ENCODE results near the gene C1QB.

The C1QB gene

DNA sequence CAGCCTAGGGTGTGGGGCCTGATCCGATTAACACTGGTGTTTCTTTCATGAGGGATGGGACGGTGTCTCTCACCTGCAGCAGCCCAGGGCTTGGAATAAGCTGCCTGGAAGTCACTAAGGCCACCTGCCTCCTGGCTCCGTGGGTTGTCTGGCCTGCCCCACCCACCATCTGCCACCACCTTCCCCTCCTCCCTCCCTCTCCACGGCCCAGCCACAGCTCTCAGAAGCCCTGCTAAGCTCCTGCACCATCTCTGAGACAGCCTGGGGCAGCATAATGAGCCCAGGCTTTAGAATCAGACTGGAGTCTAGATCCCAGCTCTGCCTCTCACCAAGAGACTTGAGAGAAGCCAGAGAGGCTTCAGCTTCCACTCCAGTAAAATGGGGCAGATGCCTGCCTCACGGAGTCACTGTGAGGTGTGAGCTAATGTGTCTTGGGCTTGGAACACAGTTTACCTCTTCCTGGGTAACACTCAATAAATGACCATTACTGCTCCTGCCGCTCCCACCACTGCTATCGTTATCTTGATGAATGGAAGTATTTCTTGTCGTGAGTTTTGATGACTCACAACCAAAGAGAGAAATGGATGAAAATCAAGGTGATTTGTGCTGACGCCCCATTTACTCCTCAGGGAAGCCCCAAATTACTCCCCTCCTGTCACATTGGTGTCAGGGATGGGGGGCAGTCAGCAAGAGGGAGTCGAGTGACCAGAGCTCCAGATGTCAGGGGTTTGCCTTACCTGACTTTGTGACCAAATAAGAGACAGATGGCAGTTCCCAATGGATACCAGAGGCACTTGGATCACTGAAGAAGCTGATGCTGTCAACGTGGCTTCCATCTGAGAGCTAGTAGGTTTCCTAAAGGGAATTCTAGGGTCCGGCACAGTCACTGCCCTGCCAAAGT lies 40.1 kb upstream of the C1QB start:
- Histone ChIP-seq H3K36me3 (no peaks in the 10 kb centered on the region), H3K27me3 (ENCODE audit: insufficient read depth, low read depth, severe bottlenecking) (no peaks in the 10 kb centered on the region), H3K27ac (peak overlapping the region; percentile 96), H3K4me3 (ENCODE audit: low read depth, low read length) (peak overlapping the region; percentile 22), H3K9me3 (ENCODE audit: severe bottlenecking) (no peaks in the 10 kb centered on the region)
- TF ChIP-seq, protein P1, sequence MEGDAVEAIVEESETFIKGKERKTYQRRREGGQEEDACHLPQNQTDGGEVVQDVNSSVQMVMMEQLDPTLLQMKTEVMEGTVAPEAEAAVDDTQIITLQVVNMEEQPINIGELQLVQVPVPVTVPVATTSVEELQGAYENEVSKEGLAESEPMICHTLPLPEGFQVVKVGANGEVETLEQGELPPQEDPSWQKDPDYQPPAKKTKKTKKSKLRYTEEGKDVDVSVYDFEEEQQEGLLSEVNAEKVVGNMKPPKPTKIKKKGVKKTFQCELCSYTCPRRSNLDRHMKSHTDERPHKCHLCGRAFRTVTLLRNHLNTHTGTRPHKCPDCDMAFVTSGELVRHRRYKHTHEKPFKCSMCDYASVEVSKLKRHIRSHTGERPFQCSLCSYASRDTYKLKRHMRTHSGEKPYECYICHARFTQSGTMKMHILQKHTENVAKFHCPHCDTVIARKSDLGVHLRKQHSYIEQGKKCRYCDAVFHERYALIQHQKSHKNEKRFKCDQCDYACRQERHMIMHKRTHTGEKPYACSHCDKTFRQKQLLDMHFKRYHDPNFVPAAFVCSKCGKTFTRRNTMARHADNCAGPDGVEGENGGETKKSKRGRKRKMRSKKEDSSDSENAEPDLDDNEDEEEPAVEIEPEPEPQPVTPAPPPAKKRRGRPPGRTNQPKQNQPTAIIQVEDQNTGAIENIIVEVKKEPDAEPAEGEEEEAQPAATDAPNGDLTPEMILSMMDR (IDR thresholded peaks at IDR 0.05; ENCODE audit: low read depth, low read length): no peak
- peak; percentile 99 for DNase-seq

DNA sequence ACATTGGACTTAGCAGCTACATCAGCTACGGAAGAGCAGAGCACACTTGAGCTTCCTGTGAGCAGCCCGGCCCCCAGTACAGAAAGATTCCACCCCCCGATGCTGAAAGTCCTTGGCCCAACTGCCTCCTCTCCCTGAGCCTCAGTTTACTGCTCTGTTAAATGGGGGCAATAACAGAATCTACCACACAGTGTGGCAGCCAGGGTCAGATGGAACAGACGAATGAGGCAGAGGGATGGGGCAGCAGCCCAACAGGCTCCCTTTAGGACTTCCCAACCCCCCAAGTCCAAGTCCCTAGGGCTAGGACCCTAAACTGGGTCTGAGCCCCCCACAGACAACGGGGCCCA lies 39.5 kb upstream of the C1QB start:
- H3K27me3 ChIP-seq (ENCODE audit: insufficient read depth, low read depth, severe bottlenecking): no peaks in the 10 kb centered on the region
- peak overlapping the region; percentile 22 for H3K4me3 ChIP-seq (ENCODE audit: low read depth, low read length)
- H3K27ac ChIP-seq: peak overlapping the region; percentile 96
- H3K36me3 ChIP-seq: no peaks in the 10 kb centered on the region
- TF ChIP-seq, protein P1 (IDR thresholded peaks at IDR 0.05; ENCODE audit: low read depth, low read length): no peak
- no peaks in the 10 kb centered on the region for H3K9me3 ChIP-seq (ENCODE audit: severe bottlenecking)
- no peak for DNase-seq

DNA sequence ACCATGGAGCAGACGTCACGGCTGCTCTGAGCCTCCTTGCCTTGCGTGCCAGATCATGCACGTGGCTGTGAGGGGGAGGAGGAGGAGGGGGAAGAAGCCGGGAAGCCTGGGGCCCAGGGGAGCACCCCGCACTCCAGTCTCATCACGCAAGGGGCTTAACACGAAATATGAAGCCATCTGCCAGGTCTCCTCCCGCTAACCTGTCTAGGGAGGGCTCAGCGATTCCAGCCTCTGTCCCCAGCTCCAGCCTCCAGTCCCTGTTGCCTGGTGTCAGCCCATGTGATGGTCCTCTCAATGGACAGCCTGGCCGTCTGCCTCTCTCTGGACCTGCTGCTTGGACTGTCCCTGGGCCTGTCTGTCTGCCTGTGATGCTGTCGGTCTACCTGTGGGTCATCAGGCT lies 39.1 kb upstream of the C1QB start:
- DNase-seq: peak; percentile 91
- Histone ChIP-seq H3K36me3 (no peaks in the 10 kb centered on the region), H3K9me3 (ENCODE audit: severe bottlenecking) (no peaks in the 10 kb centered on the region), H3K27ac (peak overlapping the region; percentile 96), H3K27me3 (ENCODE audit: insufficient read depth, low read depth, severe bottlenecking) (no peaks in the 10 kb centered on the region), H3K4me3 (ENCODE audit: low read depth, low read length) (peak overlapping the region; percentile 22)
- TF ChIP-seq, protein P1 (IDR thresholded peaks at IDR 0.05; ENCODE audit: low read depth, low read length): no peak

DNA sequence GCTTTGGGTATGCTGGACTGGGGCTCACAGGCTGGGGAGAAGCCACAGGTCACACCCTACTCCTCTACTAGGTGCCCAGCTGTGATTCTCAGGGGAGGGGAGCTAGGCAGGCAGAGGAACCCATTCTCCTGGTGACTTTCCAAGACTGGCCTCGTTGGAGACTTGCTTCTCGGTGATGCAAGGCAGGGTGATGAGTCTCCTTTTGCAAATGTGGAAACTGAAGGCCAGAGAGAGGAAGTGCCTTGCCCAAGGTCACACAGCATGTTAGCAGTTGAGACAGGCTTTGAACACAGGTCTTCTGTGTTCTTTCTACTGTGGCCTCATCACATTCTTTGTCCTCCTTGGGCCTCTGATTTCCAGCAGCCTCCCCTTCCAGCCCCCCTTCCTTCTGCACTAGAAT lies 37.1 kb upstream of the C1QB start:
- Histone ChIP-seq H3K4me3 (ENCODE audit: low read depth, low read length) (no peak overlapping the region), H3K27ac (peak overlapping the region; percentile 96), H3K9me3 (ENCODE audit: severe bottlenecking) (no peaks in the 10 kb centered on the region), H3K36me3 (no peaks in the 10 kb centered on the region), H3K27me3 (ENCODE audit: insufficient read depth, low read depth, severe bottlenecking) (no peaks in the 10 kb centered on the region)
- TF ChIP-seq, protein P1 (IDR thresholded peaks at IDR 0.05; ENCODE audit: low read depth, low read length): no peak
- DNase-seq: no peak

DNA sequence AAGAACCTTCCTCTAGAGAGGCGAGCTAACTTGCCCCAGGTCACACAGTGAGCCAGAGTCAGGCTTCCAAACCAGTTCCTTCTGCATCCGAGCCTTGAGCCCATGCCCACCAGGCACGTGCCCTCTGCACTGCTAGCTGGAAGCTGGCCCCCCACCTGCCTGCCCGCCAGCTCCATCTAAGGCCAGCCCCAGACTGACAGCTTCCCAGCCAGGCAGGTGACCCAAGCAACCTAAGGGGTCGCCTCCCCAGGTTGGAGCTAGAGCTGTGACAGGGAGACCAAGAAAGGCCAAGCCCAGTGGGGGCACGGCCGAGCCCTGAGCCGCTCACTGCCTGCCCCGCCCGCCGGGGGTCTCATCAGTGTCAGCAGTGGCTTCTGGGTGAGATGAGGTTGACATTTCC lies 36.5 kb upstream of the C1QB start:
- no peak for DNase-seq
- no peak overlapping the region for H3K4me3 ChIP-seq (ENCODE audit: low read depth, low read length)
- no peaks in the 10 kb centered on the region for H3K9me3 ChIP-seq (ENCODE audit: severe bottlenecking)
- TF ChIP-seq, protein P1 (IDR thresholded peaks at IDR 0.05; ENCODE audit: low read depth, low read length): no peak
- H3K27me3 ChIP-seq (ENCODE audit: insufficient read depth, low read depth, severe bottlenecking): no peaks in the 10 kb centered on the region
- H3K36me3 ChIP-seq: no peaks in the 10 kb centered on the region
- no peak overlapping the region for H3K27ac ChIP-seq

All from WERI-Rb-1 (cell line).